ENCODE results near the gene ZNF407.

- TF ChIP-seq CTCF (IDR thresholded peaks at IDR 0.05; ENCODE audit: borderline replicate concordance, extremely low read depth, low read length, poor library complexity, severe bottlenecking), result no peak
- no peak for TF ChIP-seq EZH2 (IDR thresholded peaks at IDR 0.05; ENCODE audit: borderline replicate concordance, low read depth, low read length, severe bottlenecking)
Measured at GRCh38 chr18:74929110-74929509, 331.4 kb downstream of the ZNF407 start.

Data from DND-41 (cell line).